Common myeloid progenitor, CD34-positive (primary cell): Measurements from ENCODE around the gene MYO1A.

Experiments
- CTCF ChIA-PET: fragments of 350-600 bp; sonication (Branson Sonifier 250); formaldehyde crosslinking; loops from one replicate; lab custom pipeline; 2021; ENCODE audit warnings: antibody characterized with exemption; lab: Charles Lee
- POLR2A ChIA-PET: fragments of 350-600 bp; sonication (Branson Sonifier 250); formaldehyde crosslinking; loops from one replicate; lab custom pipeline; 2021; ENCODE audit warnings: antibody characterized with exemption; lab: Charles Lee
- DNase-seq, 3 donors: peaks; one replicate each; pipeline versions ENCODE4 v3.0.0 to v3.0.0-alpha.2; 2013
- H3K27ac ChIP-seq, 2 experiments: 1 replicate in 1 of 2; 2 replicates in 1 of 2; pipeline ENCODE4 v1.7.0; 2013; ENCODE audit warnings: inconsistent platforms in 2 of 2, low read length in 2 of 2, mild to moderate bottlenecking in 2 of 2, low read depth in 1 of 2, moderate library complexity in 1 of 2; ENCODE audit not compliant: severe bottlenecking in 2 of 2, insufficient read depth in 1 of 2, poor library complexity in 1 of 2
- H3K27me3 ChIP-seq, 5 experiments: replicated peaks in 2 of 5; 1 replicate in 3 of 5; 2 replicates in 2 of 5; pipeline versions ENCODE4 v1.6.1 to v1.7.0; 2013; ENCODE audit warnings: low read length in 4 of 5, mild to moderate bottlenecking in 2 of 5, moderate library complexity in 2 of 5, inconsistent platforms in 1 of 5; ENCODE audit not compliant: insufficient read depth in 5 of 5, control insufficient read depth in 4 of 5
- H3K36me3 ChIP-seq, 4 experiments: 1 replicate in 2 of 4; 2 replicates in 2 of 4; pipeline versions ENCODE4 v1.6.1 to v1.7.0; 2013; ENCODE audit warnings: low read length in 3 of 4, control low read depth in 1 of 4, mild to moderate bottlenecking in 1 of 4; ENCODE audit not compliant: control insufficient read depth in 4 of 4, insufficient read depth in 4 of 4
- H3K4me1 ChIP-seq, 4 experiments: 1 replicate in 3 of 4; 2 replicates in 1 of 4; pipeline versions ENCODE4 v1.6.1 to v1.7.1; 2013; ENCODE audit warnings: low read length in 3 of 4, mild to moderate bottlenecking in 3 of 4, control low read depth in 1 of 4, inconsistent platforms in 1 of 4, moderate library complexity in 1 of 4; ENCODE audit not compliant: control insufficient read depth in 4 of 4, insufficient read depth in 4 of 4; ENCODE audit errors: control extremely low read depth in 1 of 4
- H3K4me3 ChIP-seq, 7 experiments: 1 replicate in 4 of 7; 2 replicates in 3 of 7; pipeline versions ENCODE4 v1.5.1 to v1.7.0; 2013; ENCODE audit warnings: mild to moderate bottlenecking in 7 of 7, low read length in 6 of 7, moderate library complexity in 6 of 7, inconsistent platforms in 2 of 7, low read depth in 2 of 7, control low read depth in 1 of 7; ENCODE audit not compliant: insufficient read depth in 4 of 7, control insufficient read depth in 1 of 7; ENCODE audit errors: extremely low read depth in 1 of 7
- H3K9me3 ChIP-seq, 5 experiments: 1 replicate in 4 of 5; 2 replicates in 1 of 5; pipeline versions ENCODE4 v1.6.1 to v1.7.1; 2013; ENCODE audit warnings: low read length in 4 of 5, mild to moderate bottlenecking in 2 of 5, inconsistent platforms in 1 of 5, low read depth in 1 of 5, moderate library complexity in 1 of 5; ENCODE audit not compliant: control insufficient read depth in 4 of 5, insufficient read depth in 2 of 5; ENCODE audit errors: control extremely low read depth in 1 of 5
- whole genome bisulfite sequencing: methylation state at CpG from one replicate; pipeline ENCODE4 v1.1.5; 2013; ENCODE audit not compliant: insufficient coverage; 5-methylcytosine and 5-hydroxymethylcytosine counted together

The MYO1A gene

GRCh38 chr12:56979628-56980027 is 70.3 kb downstream of the MYO1A start:
- POLR2A ChIA-PET = no interaction called here
- Histone ChIP-seq H3K27me3 (no peaks in the 10 kb centered on the region), H3K4me1 (no peaks in the 10 kb centered on the region), H3K36me3 (no peaks in the 10 kb centered on the region), H3K9me3 (no peaks in the 10 kb centered on the region), H3K4me3 (no peak overlapping the region), H3K27ac (no peak overlapping the region)
- CTCF ChIA-PET = interaction anchor here (0.6 to 1.4 kb wide), 3 partner anchors 20 to 24 kb away, joined by 3 to 4 read pairs (median 3); no protein-coding TSS in a partner anchor
- no peak for DNase-seq
- WGBS = 97% methylated on average over 3 of the region's 3 CpGs
